ENCODE measurements around the gene TTLL6.

The TTLL6 gene

GRCh38 chr17:48835971-48836370 lies 18.9 kb upstream of the TTLL6 start:
- Histone ChIP-seq H3K36me3 (replicated peaks; ENCODE audit: low read depth, low read length) (no peaks in the 10 kb centered on the region), H3K27ac (ENCODE audit: low read length) (no peak overlapping the region), H3K4me1 (ENCODE audit: low read length) (peaks cover 62% of the 10 kb centered on the region)

GRCh38 chr17:48834973-48835372 lies 17.9 kb upstream of the TTLL6 start:
- H3K4me2 ChIP-seq (ENCODE audit: low read length) = peak overlapping the region; percentile 42
- H3K79me2 ChIP-seq (ENCODE audit: low read length) = peaks cover 3% of the 10 kb centered on the region; the same call in 1 of the 2 replicates
- H4K20me1 ChIP-seq (ENCODE audit: insufficient read depth, low read length) = peaks cover 15% of the 10 kb centered on the region; the same call in 1 of the 2 replicates
- no peak overlapping the region for H3K27ac ChIP-seq (ENCODE audit: low read length)
- no peaks in the 10 kb centered on the region for H3K9me3 ChIP-seq (ENCODE audit: insufficient read depth, low read length)
- no peaks in the 10 kb centered on the region for H3K27me3 ChIP-seq (ENCODE audit: low read depth, low read length)
- no peak overlapping the region for H2AFZ ChIP-seq (ENCODE audit: low read depth, low read length)
- no peaks in the 10 kb centered on the region for H3K36me3 ChIP-seq (replicated peaks; ENCODE audit: low read depth, low read length)
- H3K4me1 ChIP-seq (ENCODE audit: low read length) = peaks cover 52% of the 10 kb centered on the region
- TF ChIP-seq CTCF (IDR thresholded peaks at IDR 0.05; ENCODE audit: low read depth, low read length) = no peak
- TF ChIP-seq EZH2phosphoT487 (IDR thresholded peaks at IDR 0.05; ENCODE audit: low read depth) = no peak
- no peak overlapping the region for H3K9ac ChIP-seq (ENCODE audit: low read length)
- no peak overlapping the region for H3K4me3 ChIP-seq (ENCODE audit: low read length)

More at GRCh38 chr17:48835971-48836370, 18.9 kb upstream of the TTLL6 start:
- Histone ChIP-seq H4K20me1 (ENCODE audit: insufficient read depth, low read length) (peaks cover 15% of the 10 kb centered on the region; the same call in 1 of the 2 replicates), H3K9me3 (ENCODE audit: insufficient read depth, low read length) (no peaks in the 10 kb centered on the region), H3K9ac (ENCODE audit: low read length) (no peak overlapping the region), H2AFZ (ENCODE audit: low read depth, low read length) (no peak overlapping the region), H3K27me3 (ENCODE audit: low read depth, low read length) (no peaks in the 10 kb centered on the region), H3K4me3 (ENCODE audit: low read length) (no peak overlapping the region), H3K4me2 (ENCODE audit: low read length) (no peak overlapping the region), H3K79me2 (ENCODE audit: low read length) (peaks cover 6% of the 10 kb centered on the region; the same call in 1 of the 2 replicates)
- TF ChIP-seq CTCF (IDR thresholded peaks at IDR 0.05; ENCODE audit: low read depth, low read length) (no peak), EZH2phosphoT487 (IDR thresholded peaks at IDR 0.05; ENCODE audit: low read depth) (no peak)

- Histone ChIP-seq H3K4me1 (ENCODE audit: low read length) (peaks cover 26% of the 10 kb centered on the region), H3K27ac (ENCODE audit: low read length) (no peak overlapping the region; the same call in 1 of the 2 replicates), H3K79me2 (ENCODE audit: low read length) (no peaks in the 10 kb centered on the region)
Measured at GRCh38 chr17:48831549-48831883, 14.5 kb upstream of the TTLL6 start.

More at GRCh38 chr17:48831549-48831883, 14.5 kb upstream of the TTLL6 start:
- no peaks in the 10 kb centered on the region for H3K27me3 ChIP-seq (ENCODE audit: low read depth, low read length)
- peaks cover 14% of the 10 kb centered on the region; the same call in 1 of the 2 replicates for H4K20me1 ChIP-seq (ENCODE audit: insufficient read depth, low read length)
- H3K4me3 ChIP-seq (ENCODE audit: low read length) = peak overlapping the region; percentile 82
- TF ChIP-seq EZH2phosphoT487 (IDR thresholded peaks at IDR 0.05; ENCODE audit: low read depth) = no peak
- TF ChIP-seq CTCF (IDR thresholded peaks at IDR 0.05; ENCODE audit: low read depth, low read length) = no peak
- H3K9me3 ChIP-seq (ENCODE audit: insufficient read depth, low read length) = no peaks in the 10 kb centered on the region
- 0 out of 2 replicates have a peak overlapping the region, but pooled peaks have one; percentile 54 for H2AFZ ChIP-seq (ENCODE audit: low read depth, low read length)
- peak overlapping the region; percentile 72 for H3K9ac ChIP-seq (ENCODE audit: low read length)
- peak overlapping the region; percentile 94 for H3K4me2 ChIP-seq (ENCODE audit: low read length)
- no peaks in the 10 kb centered on the region for H3K36me3 ChIP-seq (replicated peaks; ENCODE audit: low read depth, low read length)

Data from OCI-LY3 (cell line).